Ecto neural progenitor cell (in vitro differentiated cells): ENCODE measurements around the gene CYTH1.

Experiments
- DNase-seq: peaks from one replicate; pipeline ENCODE4 v3.0.0-alpha.2; 2018; ENCODE audit warnings: low spot score

Gene CYTH1

GRCh38 chr17:78734793-78735641 is 47.1 kb downstream of the CYTH1 start:
- no peak for DNase-seq

- DNase-seq = no peak
Measured at GRCh38 chr17:78732354-78732753, 49.7 kb downstream of the CYTH1 start.

- no peak for DNase-seq
Measured at GRCh38 chr17:78731904-78732303, 50.2 kb downstream of the CYTH1 start.

DNA sequence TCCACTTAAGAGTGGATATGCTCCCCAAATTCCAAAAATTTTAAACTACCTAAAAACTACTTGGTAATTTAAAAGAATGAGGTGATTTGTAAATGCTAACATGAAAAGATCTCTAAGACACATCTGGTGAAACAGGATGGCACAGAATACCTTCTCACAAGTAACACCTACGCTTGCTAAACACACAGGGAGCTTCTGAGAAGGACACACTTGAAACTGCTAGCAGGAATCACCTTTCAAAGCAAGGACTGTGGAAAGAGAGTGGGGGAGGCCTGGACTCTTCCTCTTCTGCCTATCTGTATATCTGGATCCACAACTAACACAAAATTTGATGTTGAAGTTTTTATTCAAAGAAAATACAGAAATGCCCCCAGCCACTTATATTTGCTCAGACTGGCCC is 52.4 kb downstream of the CYTH1 start:
- DNase-seq = no peak

DNA sequence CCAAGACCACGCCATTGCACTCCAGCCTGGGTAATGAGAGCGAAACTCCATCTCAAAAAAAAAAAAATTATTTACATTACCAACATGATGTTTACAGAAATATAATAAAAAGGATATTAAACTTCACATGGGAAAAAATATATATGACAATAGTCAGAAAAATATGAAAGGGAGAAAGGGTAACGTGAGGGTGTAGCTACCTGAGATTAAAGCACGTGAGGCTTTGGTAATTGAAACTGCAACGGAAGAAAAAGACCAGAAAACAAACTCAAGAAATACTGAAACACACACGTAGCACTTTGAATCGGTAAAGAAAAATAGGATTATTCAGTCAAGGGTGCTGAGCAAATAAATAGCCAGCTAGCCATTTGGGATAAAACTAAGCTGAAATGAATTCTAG is 53.6 kb downstream of the CYTH1 start:
- no peak for DNase-seq

DNA sequence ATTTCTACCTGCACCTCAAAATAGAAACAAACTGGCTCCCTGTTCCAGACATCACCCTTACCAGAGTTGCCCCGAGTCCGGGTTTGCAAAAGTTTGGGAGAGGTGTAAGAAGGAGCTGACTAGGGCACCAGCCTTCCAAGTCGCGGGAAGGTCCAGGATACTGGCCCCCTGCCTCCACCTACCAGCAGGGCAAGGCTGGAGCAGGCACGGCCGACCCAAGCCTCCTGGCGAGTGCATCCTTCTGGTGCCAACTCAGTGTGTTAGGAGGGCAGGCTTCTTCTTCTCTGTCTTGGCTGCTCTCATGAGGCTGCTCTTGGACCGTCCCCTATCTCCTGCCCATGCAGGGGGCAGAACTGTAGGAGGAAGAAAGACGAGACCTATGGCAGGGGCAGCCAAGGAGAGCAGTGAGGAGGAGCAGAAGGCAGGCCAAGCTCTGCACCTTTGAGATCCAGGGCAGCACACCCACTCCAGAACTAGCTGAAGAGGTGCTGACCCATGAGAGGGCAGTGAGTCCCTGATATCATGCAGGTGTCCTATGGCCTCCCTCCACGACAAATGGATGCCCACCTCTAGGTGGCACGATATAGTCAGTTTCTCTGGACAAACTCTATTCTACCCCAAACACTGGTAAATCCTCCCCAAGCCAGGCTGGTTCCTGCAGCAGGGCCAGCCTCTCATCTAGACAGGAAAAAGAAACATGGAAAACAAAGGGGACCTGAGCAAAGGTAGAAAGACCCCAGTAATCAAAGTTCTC is 54.4 kb downstream of the CYTH1 start:
- DNase-seq = no peak

DNA sequence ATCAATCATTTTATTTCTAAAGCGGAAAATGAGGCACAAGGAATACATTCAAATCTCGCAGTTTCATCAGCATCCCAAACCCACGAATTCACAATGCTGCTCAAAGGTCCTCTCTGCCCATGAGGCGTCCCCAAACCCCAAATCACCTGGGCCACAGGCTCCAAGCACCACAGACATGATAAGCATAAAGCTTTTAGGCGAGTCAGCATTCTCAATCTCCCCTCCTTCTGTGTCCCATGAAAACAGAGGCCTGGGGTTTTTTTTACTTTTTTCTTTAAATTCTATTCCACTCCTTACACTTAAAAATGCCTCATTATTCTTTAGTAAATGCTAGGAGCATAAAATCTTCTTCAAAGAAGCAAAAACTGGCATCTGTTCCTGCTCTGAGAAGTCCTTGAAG is 55.0 kb downstream of the CYTH1 start:
- no peak for DNase-seq

GRCh38 chr17:78726513-78726912 is 55.6 kb downstream of the CYTH1 start:
- DNase-seq = no peak

DNA sequence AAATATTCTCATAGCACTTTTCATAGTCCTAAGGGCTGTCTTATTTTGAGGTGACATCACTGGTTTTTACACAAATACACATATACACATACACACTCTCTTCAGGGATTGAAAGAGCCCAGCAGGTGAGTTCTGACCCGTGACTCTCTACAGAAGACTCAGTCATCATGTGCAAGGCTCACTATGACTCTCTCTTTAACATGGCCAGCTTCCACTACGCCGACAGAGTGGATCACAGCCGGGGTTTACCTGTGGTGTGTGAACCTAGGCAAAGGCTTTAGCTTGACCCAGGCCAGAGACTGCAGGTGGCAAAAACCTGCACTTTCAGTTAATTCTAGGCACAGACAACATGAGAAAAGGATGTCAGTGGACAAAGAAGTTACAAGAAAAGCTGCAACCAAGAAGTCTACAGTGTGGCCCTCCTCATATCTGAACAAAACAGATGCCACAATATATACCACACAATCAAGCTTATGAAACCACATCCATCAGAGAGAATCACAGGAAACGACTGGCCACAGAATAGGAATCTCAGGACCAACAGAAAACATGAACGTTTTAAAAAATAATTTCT is 56.5 kb downstream of the CYTH1 start:
- no peak for DNase-seq

GRCh38 chr17:78724999-78725398 is 57.1 kb downstream of the CYTH1 start:
- DNase-seq = no peak

DNA sequence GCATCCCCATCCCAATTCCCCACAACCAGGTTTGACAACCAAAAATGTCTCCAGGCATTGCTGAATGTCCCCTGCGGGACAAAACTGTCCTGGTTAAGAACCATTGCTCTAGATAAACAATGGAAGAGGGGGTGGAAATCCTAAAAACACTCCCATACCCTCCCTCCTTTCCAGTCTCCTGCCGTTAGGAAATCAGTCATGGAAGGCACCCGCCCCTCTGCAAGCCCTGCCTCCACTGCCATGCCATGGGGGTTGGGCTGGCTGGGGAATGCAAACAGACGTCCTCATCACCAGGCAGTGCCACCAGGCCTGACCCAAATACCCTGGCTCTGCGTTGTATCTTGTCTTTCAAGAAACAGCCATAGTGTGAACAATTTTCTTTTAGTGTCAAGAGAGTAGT is 57.5 kb downstream of the CYTH1 start:
- no peak for DNase-seq

DNA sequence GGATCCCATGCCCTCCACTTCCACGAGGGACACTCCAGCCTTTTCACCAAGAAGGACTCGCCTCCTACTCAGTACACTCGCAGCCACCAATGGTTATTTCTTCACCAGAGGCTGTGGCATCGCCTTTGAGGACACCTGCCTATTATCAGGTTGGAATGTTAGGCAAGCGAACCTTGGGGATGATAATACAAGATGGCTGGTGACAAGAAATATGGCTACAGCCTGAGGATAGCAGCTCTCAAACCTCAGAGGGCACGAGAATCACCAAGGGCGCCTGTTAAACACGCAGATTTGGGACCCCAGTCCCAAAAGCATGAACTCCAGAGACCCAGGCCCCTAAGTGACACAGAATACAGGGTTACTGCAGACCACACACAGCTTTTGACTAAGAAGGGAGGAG is 58.1 kb downstream of the CYTH1 start:
- no peak for DNase-seq

DNA sequence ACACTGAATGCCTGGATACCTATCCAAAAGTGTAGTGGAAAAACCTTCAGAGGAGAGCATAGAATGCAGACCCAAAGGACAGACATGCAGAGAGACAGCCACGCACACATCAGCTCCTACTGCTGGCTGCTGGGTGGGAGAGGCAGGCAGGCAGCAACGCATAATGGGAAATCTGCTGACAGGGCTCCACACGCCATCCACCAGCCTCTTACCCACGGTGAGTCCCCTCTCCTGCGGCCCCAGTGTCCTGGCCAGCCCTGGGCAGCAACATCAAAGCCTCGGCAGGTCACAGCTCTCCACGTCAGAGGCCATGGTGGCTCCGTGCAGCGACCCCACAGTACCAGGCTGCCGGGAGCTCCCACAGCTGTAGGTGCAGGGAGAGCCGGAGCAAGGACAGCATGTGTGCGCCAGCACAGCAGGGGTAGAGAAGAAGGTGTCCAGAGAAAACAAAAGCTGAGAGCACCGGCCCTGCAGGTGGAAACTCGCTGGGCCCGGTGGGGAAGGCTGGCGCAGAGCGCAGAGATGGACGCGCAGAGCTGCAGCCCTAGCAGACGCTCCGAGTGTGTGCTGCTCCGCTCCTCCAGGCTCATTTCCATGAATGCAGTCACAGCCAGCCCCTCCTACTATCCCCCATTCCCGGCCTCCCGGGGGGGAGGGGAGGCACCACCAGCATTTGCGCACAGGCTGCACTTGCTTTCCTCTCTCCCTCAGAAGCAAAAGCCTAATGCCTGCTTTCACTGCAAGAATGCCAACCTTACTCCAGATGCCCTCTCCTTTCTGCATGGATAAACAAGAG is 58.9 kb downstream of the CYTH1 start:
- peak; percentile 90 for DNase-seq

GRCh38 chr17:78722246-78722761 is 59.8 kb downstream of the CYTH1 start:
- DNase-seq = no peak

- DNase-seq = no peak
Measured at GRCh38 chr17:78719630-78720298, 62.3 kb downstream of the CYTH1 start.

GRCh38 chr17:78718575-78719208 is 63.4 kb downstream of the CYTH1 start:
- no peak for DNase-seq

DNA sequence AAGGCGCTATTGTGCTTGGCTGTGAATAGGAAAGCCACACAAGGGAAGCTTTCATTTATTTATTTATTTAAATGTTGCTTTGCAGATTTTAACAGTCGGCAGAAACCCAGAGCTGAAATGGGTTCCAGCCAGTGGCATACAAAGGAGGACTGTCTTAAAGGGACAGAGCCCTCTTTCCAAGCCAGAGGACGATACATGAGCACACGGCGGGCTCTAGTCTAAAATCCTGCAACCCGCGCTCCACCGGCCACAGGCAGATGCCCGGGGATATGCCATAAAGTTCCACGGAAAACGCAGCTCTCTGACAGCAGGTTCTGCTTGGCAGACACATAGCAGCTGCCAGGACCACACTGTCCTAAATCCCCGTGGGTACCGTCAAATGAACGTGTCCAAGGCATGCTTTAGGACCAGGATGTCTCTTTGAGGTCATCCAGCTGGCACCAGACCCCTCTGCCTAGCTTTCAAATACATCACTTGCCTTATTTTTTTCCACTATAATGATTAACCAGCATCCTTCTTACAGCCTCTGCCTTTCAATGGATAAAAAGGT is 64.6 kb downstream of the CYTH1 start:
- DNase-seq = no peak

DNA sequence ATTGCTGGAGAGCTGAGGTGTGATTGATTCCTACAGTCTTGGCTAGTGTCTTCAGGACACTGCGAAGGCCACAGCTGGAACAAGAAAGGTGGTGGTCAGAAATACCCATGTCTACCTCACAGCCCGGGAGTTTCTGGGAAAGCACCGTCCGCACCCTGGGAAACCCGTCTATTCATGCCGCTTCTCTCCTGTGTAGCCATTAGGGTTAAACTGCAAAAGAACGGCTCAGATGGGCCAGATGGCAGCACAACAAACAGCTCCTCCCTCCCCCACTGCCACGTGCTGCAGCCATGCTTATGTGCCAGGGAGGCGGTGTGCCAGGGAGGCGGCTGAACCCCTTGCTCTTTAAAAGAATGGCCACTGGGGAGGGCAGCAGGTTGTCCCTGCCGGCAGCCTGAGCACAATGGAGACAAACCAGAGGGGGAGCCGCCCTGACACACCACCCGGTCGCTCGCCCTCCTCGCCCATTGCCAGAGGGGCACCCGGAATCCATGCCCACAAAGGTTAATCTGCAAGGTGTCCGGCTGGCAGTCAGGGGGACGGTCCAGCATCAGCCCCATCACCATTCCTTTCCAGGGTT is 65.2 kb downstream of the CYTH1 start:
- no peak for DNase-seq

DNA sequence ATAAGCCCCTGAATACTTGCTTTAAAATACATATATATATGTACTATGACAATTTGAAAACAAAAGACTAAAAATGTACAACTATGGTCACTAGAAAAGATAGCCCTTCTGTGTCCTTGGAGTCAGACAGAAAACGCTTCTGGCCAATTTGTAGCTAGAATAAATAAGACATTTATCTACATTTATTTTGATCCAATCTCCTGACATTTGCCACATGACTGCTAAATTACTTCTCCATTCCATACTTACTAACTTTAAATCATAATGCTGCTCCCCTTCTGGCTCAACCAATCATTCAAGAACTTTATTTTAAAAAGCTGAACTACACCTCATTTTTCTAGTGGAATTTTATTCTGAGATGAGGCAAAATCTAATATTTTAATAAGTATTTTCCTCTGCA is 65.8 kb downstream of the CYTH1 start:
- DNase-seq = no peak

- no peak for DNase-seq
Measured at GRCh38 chr17:78715876-78716275, 66.2 kb downstream of the CYTH1 start.
